Testis (tissue), 3 donors: ENCODE measurements around the gene PRCC. TPM values are rescaled to one million over a fixed set of nuclear protein-coding genes. Genes with fewer than 3 reads are reported as not detected.
"Not testable (repeated sequence)": the region's sequence is repeated elsewhere in the genome, so short reads cannot be mapped to it uniquely, and the experiment has no call there.

Source experiments
- DNase-seq: peaks from one replicate; pipeline ENCODE4 v3.0.0-alpha.2; 2019
- H3K27ac ChIP-seq, 2 donors: fragments of 200-600 bp; sonication (generic); one replicate each; pipeline ENCODE4 v1.5.1; 2019
- H3K27me3 ChIP-seq: fragments of 200-600 bp; sonication (generic); one replicate; pipeline ENCODE4 v1.5.1; 2019
- H3K36me3 ChIP-seq: fragments of 200-600 bp; sonication (generic); one replicate; pipeline ENCODE4 v1.5.1; 2017; ENCODE audit warnings: low read depth; ENCODE audit errors: missing control alignments
- H3K4me1 ChIP-seq: fragments of 200-600 bp; sonication (generic); one replicate; pipeline ENCODE4 v1.5.1; 2019
- H3K4me3 ChIP-seq, 2 donors: fragments of 200-600 bp; sonication (generic); one replicate each; pipeline ENCODE4 v1.5.1; 2017 to 2019
- H3K9me3 ChIP-seq: fragments of 200-600 bp; sonication (generic); one replicate; pipeline ENCODE4 v1.5.1; 2017
- CTCF ChIP-seq, 3 experiments: fragments of 450-650 bp in 2 of 3; fragments of 200-600 bp in 1 of 3; sonication (generic) in 1 of 3; IDR thresholded peaks; one replicate each; pipeline ENCODE4 v1.5.1; 2016 to 2019; ENCODE audit warnings: antibody characterized with exemption in 3 of 3, mild to moderate bottlenecking in 2 of 3, moderate library complexity in 1 of 3
- POLR2A ChIP-seq: fragments of 450-650 bp; IDR thresholded peaks from one replicate; pipeline ENCODE4 v1.6.1; 2017; ENCODE audit warnings: antibody characterized with exemption, mild to moderate bottlenecking, moderate library complexity
- WGBS, 2 donors: methylation state at CpG; one replicate each; pipeline ENCODE4 v1.1.5; 2018; 5-methylcytosine and 5-hydroxymethylcytosine counted together
- intact Hi-C: fragments of 100-400 bp; cut with DNase I; formaldehyde crosslinking; loops from one replicate; pipeline ENCODE4 v1.15.1; 2023; ENCODE audit warnings: low total_unique reads
- polyA plus RNA-seq: library from polyadenylated mRNA; stranded (reverse); fragments of 350-450 nt; fragmentation: Illumina TruSeq; extraction: RNeasy Lipid Tissue Mini Kit (QIAGEN cat#74804); gene quantifications from one replicate; pipeline ENCODE4 v1.2.3, GENCODE V29; 2014; ENCODE audit warnings: low read depth, low replicate concordance; ENCODE audit not compliant: insufficient read depth
- total RNA-seq, 2 donors: library from RNA; depleted of rRNA; stranded (reverse); fragments of >200 nt; gene quantifications; one replicate each; pipeline ENCODE4 v1.2.3, GENCODE V29; 2016

Gene PRCC
- total and polyA plus RNA-seq, 3 donors from 2014 or later: 53.3 to 68.3 (median 62.0) TPM

- intact Hi-C loops: no loop called here
- H3K27ac ChIP-seq: no peak overlapping the region
- TF ChIP-seq POLR2A (no peak), CTCF (IDR thresholded peaks at IDR 0.05) (no peak)
- no peaks in the 10 kb centered on the region for H3K27me3 ChIP-seq
- DNase-seq: no peak
- H3K36me3 ChIP-seq: no peaks in the 10 kb centered on the region
- H3K4me1 ChIP-seq: peaks cover 10% of the 10 kb centered on the region
- no peak overlapping the region for H3K4me3 ChIP-seq
- 98 to 100% methylated on average over 1 of the region's 1 CpG for WGBS, 2 donors
- H3K9me3 ChIP-seq: no peaks in the 10 kb centered on the region
Observed at GRCh38 chr1:156756355-156756754, 11.0 kb upstream of the PRCC start.

GRCh38 chr1:156757572-156758253, 9.6 kb upstream of the PRCC start:
- not testable (repeated sequence) for DNase-seq
- 94 to 95% methylated on average over 10 of the region's 10 CpGs for WGBS, 2 donors

GRCh38 chr1:156760092-156760795, 7.1 kb upstream of the PRCC start:
- WGBS, 2 donors: 60 to 73% methylated on average over 3 to 6 of the region's 6 CpGs
- no peak for DNase-seq
- Histone ChIP-seq H3K36me3 (no peaks in the 10 kb centered on the region), H3K9me3 (no peaks in the 10 kb centered on the region), H3K4me3 (no peak overlapping the region), H3K4me1 (no peaks in the 10 kb centered on the region), H3K27me3 (no peaks in the 10 kb centered on the region), H3K27ac (no peak overlapping the region)
- intact Hi-C loops: no loop called here
- no peak for TF ChIP-seq POLR2A
- TF ChIP-seq CTCF (IDR thresholded peaks at IDR 0.05): no peak

More at GRCh38 chr1:156757572-156758253, 9.6 kb upstream of the PRCC start:
- H3K4me1 ChIP-seq, H3K4me3 ChIP-seq, H3K9me3 ChIP-seq, H3K27ac ChIP-seq, H3K36me3 ChIP-seq, H3K27me3 ChIP-seq, intact Hi-C loops: not testable (repeated sequence)

GRCh38 chr1:156760796-156761104, 6.6 kb upstream of the PRCC start:
- Histone ChIP-seq H3K36me3 (no peaks in the 10 kb centered on the region), H3K27ac (no peak overlapping the region), H3K4me1 (no peaks in the 10 kb centered on the region), H3K4me3 (no peak overlapping the region), H3K9me3 (no peaks in the 10 kb centered on the region), H3K27me3 (no peaks in the 10 kb centered on the region)
- 77 to 86% methylated on average over 4 of the region's 4 CpGs for WGBS, 2 donors
- DNase-seq: no peak
- TF ChIP-seq CTCF (IDR thresholded peaks at IDR 0.05): no peak
- intact Hi-C loops: no loop called here

GRCh38 chr1:156765136-156765535, 2.2 kb upstream of the PRCC start:
- H3K4me3 ChIP-seq, H3K27ac ChIP-seq, DNase-seq, H3K9me3 ChIP-seq, intact Hi-C loops, H3K36me3 ChIP-seq, H3K27me3 ChIP-seq: not testable (repeated sequence)
- WGBS, 2 donors: 93 to 96% methylated on average over 15 of the region's 15 CpGs
- H3K4me1 ChIP-seq: peaks cover 24% of the 10 kb centered on the region

GRCh38 chr1:156765666-156766065, 1.7 kb upstream of the PRCC start:
- intact Hi-C loops: no loop called here
- TF ChIP-seq CTCF (IDR thresholded peaks at IDR 0.05) (no peak), POLR2A (no peak)

More at GRCh38 chr1:156765666-156766065, 1.7 kb upstream of the PRCC start:
- H3K4me1 ChIP-seq: peaks cover 29% of the 10 kb centered on the region
- 87 to 95% methylated on average over 5 of the region's 5 CpGs for WGBS, 2 donors
- H3K4me3 ChIP-seq: peak overlapping the region in 1 of 2 donors; percentile 87
- peak overlapping the region in 1 of 2 donors; percentile 43 for H3K27ac ChIP-seq
- H3K9me3 ChIP-seq: no peaks in the 10 kb centered on the region
- no peaks in the 10 kb centered on the region for H3K36me3 ChIP-seq
- H3K27me3 ChIP-seq: no peaks in the 10 kb centered on the region
- no peak for DNase-seq
